ENCODE measurements around the gene NDUFA11.

The NDUFA11 gene

DNA sequence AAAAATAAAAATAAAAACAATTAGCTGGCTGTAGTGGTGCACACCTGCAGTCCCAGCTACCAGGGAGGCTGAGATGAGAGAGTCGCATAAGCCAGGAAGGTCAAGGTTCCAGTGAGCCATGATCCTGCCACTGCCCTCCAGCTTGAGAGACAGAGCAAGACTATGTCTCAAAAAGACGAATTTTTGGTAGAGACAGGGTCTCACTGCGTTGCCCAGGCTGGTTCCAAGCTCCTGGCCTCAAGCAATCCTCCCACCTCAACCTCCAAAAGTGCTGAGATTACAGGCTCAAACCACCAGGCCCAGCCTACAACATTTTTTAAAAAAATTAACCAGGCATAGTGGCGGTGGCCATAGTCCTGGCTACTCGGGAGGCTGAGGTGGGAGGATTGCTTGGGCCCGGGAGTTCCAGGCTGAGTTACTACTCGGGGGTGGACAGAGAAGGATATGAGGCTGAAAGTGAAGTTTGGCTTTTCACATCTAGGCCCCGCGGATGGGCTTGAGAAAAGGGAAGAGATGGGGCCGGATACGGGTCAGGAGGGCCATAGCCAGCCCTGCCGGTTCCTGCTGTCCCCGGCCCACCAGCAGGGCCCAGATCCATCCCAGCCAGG lies 10.2 kb downstream of the NDUFA11 start:
- H3K4me3 ChIP-seq (ENCODE audit: insufficient read depth, low read length, poor library complexity, severe bottlenecking), result no peak overlapping the region
- no peak overlapping the region for H3K4me2 ChIP-seq (ENCODE audit: low read depth, low read length, poor library complexity, severe bottlenecking)
- H3K9ac ChIP-seq (ENCODE audit: low read length), result no peak overlapping the region
- H3K9me3 ChIP-seq (ENCODE audit: insufficient read depth, low read length), result no peaks in the 10 kb centered on the region
- H3F3A ChIP-seq (ENCODE audit: insufficient read depth), result no peaks in the 10 kb centered on the region
- H3K79me2 ChIP-seq (ENCODE audit: insufficient read depth, low read length), result no peaks in the 10 kb centered on the region
- TF ChIP-seq, protein P1, sequence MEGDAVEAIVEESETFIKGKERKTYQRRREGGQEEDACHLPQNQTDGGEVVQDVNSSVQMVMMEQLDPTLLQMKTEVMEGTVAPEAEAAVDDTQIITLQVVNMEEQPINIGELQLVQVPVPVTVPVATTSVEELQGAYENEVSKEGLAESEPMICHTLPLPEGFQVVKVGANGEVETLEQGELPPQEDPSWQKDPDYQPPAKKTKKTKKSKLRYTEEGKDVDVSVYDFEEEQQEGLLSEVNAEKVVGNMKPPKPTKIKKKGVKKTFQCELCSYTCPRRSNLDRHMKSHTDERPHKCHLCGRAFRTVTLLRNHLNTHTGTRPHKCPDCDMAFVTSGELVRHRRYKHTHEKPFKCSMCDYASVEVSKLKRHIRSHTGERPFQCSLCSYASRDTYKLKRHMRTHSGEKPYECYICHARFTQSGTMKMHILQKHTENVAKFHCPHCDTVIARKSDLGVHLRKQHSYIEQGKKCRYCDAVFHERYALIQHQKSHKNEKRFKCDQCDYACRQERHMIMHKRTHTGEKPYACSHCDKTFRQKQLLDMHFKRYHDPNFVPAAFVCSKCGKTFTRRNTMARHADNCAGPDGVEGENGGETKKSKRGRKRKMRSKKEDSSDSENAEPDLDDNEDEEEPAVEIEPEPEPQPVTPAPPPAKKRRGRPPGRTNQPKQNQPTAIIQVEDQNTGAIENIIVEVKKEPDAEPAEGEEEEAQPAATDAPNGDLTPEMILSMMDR (IDR thresholded peaks at IDR 0.05; ENCODE audit: insufficient read depth, low read length, poor library complexity, severe bottlenecking), result no peak
- no peak for TF ChIP-seq EZH2phosphoT487 (conservative IDR thresholded peaks at IDR 0.05; ENCODE audit: low read length)
- H4K20me1 ChIP-seq (ENCODE audit: low read depth, low read length), result no peaks in the 10 kb centered on the region
- H3K27ac ChIP-seq (ENCODE audit: low read depth, low read length), result no peak overlapping the region
- no peaks in the 10 kb centered on the region for H3K9me2 ChIP-seq (replicated peaks; ENCODE audit: insufficient read depth, low read length)
- H3K27me3 ChIP-seq (ENCODE audit: low read length), result no peaks in the 10 kb centered on the region
- no peak overlapping the region for H2AFZ ChIP-seq (ENCODE audit: low read depth, low read length, severe bottlenecking)
- no peaks in the 10 kb centered on the region for H3K36me3 ChIP-seq (ENCODE audit: low read length)

DNA sequence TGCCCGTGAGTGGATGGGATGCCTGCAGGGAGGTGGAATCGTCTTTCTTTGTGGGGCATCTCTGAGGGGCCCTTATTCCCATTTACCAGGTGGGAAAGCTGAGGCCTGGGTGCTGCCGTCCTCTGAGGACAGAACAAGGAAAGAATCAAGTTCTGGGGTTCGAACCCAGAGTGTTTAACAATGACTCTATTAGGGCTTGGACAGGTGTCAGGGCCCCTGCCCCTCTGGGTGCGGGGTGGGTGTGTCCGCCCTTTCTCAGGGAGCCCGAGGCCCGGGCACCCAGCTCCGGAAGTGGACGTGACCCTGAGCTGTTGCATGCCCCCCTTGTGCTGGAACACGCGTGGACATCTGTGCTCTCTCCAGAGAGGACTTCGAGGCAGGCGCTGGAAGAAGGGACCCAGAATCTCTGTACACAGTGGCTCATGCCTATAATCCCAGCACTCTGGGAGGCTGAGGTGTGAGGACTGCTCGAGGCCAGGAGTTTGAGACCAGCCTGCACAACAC lies 10.8 kb downstream of the NDUFA11 start:
- H4K20me1 ChIP-seq (ENCODE audit: low read depth, low read length), result no peaks in the 10 kb centered on the region
- H3K27ac ChIP-seq (ENCODE audit: low read depth, low read length), result no peak overlapping the region
- H3K4me3 ChIP-seq (ENCODE audit: insufficient read depth, low read length, poor library complexity, severe bottlenecking), result no peak overlapping the region
- no peaks in the 10 kb centered on the region for H3K79me2 ChIP-seq (ENCODE audit: insufficient read depth, low read length)
- TF ChIP-seq, protein P1 (IDR thresholded peaks at IDR 0.05; ENCODE audit: insufficient read depth, low read length, poor library complexity, severe bottlenecking), result no peak
- no peak overlapping the region for H3K9ac ChIP-seq (ENCODE audit: low read length)
- no peaks in the 10 kb centered on the region for H3K9me2 ChIP-seq (replicated peaks; ENCODE audit: insufficient read depth, low read length)
- H3K36me3 ChIP-seq (ENCODE audit: low read length), result no peaks in the 10 kb centered on the region
- no peak overlapping the region for H3K4me2 ChIP-seq (ENCODE audit: low read depth, low read length, poor library complexity, severe bottlenecking)
- no peaks in the 10 kb centered on the region for H3K27me3 ChIP-seq (ENCODE audit: low read length)
- no peaks in the 10 kb centered on the region for H3F3A ChIP-seq (ENCODE audit: insufficient read depth)
- no peak overlapping the region for H2AFZ ChIP-seq (ENCODE audit: low read depth, low read length, severe bottlenecking)
- no peaks in the 10 kb centered on the region for H3K9me3 ChIP-seq (ENCODE audit: insufficient read depth, low read length)

DNA sequence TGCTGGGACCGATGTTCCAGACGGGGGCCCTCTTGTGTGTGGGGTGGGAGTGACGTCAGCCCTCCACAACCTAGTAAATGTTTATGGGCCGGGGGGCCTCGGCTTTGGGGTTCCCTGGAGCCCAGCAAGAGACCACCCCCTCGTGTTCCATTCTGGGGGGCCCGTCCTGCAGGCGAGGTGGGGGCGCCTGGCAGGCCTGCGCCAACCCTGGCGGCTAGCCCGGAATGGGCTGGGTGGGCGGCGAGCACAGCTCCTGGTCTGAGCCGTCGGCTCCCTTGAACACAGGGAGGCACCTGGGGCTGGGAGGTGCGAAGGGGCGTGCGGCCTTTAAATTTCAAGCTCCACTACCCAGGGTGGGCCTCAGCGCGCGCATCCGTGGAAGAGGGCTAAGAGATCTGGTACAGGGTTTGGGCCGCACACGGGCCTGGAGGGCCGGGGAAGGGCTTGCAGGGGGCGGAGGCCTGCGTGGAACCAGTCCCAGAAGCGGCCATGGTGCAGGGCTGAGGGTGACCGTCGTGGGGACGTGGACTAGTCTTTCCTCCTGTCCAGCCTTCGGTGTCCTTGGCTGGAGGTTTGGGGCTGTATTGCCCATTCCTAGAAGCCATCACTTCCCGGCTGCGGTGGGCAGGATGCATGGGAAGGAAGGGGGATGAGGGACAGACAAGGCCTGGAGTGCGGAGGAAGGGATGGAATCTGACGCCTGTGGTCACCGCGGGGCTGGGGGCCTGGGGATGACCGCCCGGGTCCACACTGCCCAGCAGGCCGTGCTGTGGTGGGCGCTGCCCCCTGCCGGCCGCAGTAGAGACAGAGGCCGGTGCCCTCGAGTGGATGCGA lies 11.4 kb downstream of the NDUFA11 start:
- no peaks in the 10 kb centered on the region for H3F3A ChIP-seq (ENCODE audit: insufficient read depth)
- no peaks in the 10 kb centered on the region for H3K36me3 ChIP-seq (ENCODE audit: low read length)
- no peaks in the 10 kb centered on the region for H3K79me2 ChIP-seq (ENCODE audit: insufficient read depth, low read length)
- no peaks in the 10 kb centered on the region for H3K9me3 ChIP-seq (ENCODE audit: insufficient read depth, low read length)
- H3K4me3 ChIP-seq (ENCODE audit: insufficient read depth, low read length, poor library complexity, severe bottlenecking), result no peak overlapping the region
- no peaks in the 10 kb centered on the region for H4K20me1 ChIP-seq (ENCODE audit: low read depth, low read length)
- TF ChIP-seq, protein P1 (IDR thresholded peaks at IDR 0.05; ENCODE audit: insufficient read depth, low read length, poor library complexity, severe bottlenecking), result peak; percentile 62
- no peak for TF ChIP-seq EZH2phosphoT487 (conservative IDR thresholded peaks at IDR 0.05; ENCODE audit: low read length)
- no peak overlapping the region for H3K27ac ChIP-seq (ENCODE audit: low read depth, low read length)
- H3K27me3 ChIP-seq (ENCODE audit: low read length), result no peaks in the 10 kb centered on the region
- no peak overlapping the region for H3K9ac ChIP-seq (ENCODE audit: low read length)
- H3K9me2 ChIP-seq (replicated peaks; ENCODE audit: insufficient read depth, low read length), result no peaks in the 10 kb centered on the region
- H2AFZ ChIP-seq (ENCODE audit: low read depth, low read length, severe bottlenecking), result no peak overlapping the region
- no peak overlapping the region for H3K4me2 ChIP-seq (ENCODE audit: low read depth, low read length, poor library complexity, severe bottlenecking)

Measured in SU-DHL-6 (cell line).